Mammary epithelial cell (primary cell): Measurements from ENCODE around the gene CTXN2.

Source experiments
- EZH2 ChIP-seq: IDR thresholded peaks from 2 replicates; pipeline ENCODE4 v1.6.1; 2012; ENCODE audit warnings: low read length, inconsistent platforms, borderline replicate concordance
- TF ChIP-seq, protein P1 (sequence below), 2 donors: IDR thresholded peaks in 1 of 2; conservative IDR thresholded peaks in 1 of 2; 2 replicates each; pipeline ENCODE4 v1.5.1; 2011 to 2012; ENCODE audit warnings: inconsistent platforms in 2 of 2, low read length in 2 of 2, mild to moderate bottlenecking in 2 of 2, control low read depth in 1 of 2, low read depth in 1 of 2; ENCODE audit not compliant: insufficient read depth in 1 of 2; ENCODE audit errors: extremely low read depth in 1 of 2

DNA sequence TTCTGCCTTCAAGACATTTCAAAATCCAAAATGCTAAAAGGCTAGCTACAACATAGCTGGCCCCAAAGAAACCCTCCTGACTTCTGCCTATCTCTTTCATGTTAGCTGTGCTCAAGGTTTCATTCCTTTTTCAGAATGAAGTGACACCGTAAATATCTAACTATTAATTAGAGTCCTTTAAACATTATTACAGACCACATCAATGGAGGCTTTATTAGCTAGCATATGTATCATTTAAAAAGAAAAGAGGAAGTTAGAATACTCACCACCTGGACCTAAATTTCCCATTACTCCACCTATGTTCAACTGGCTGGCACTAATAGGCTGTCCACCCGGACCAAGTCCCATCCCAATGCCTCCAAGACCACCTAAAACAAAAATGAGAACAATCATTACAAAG, 37.9 kb upstream of the CTXN2 start:
- TF ChIP-seq, protein P1, sequence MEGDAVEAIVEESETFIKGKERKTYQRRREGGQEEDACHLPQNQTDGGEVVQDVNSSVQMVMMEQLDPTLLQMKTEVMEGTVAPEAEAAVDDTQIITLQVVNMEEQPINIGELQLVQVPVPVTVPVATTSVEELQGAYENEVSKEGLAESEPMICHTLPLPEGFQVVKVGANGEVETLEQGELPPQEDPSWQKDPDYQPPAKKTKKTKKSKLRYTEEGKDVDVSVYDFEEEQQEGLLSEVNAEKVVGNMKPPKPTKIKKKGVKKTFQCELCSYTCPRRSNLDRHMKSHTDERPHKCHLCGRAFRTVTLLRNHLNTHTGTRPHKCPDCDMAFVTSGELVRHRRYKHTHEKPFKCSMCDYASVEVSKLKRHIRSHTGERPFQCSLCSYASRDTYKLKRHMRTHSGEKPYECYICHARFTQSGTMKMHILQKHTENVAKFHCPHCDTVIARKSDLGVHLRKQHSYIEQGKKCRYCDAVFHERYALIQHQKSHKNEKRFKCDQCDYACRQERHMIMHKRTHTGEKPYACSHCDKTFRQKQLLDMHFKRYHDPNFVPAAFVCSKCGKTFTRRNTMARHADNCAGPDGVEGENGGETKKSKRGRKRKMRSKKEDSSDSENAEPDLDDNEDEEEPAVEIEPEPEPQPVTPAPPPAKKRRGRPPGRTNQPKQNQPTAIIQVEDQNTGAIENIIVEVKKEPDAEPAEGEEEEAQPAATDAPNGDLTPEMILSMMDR (conservative IDR thresholded peaks at IDR 0.05 in 1 of 2, IDR thresholded peaks at IDR 0.05 in 1 of 2; ENCODE audit: extremely low read depth in 1 of 2, insufficient read depth in 1 of 2, low read depth in 1 of 2, low read length in 2 of 2): no peak
- TF ChIP-seq EZH2: no peak
